ENCODE results near the gene COX6A1. TPM values are rescaled to one million over a fixed set of nuclear protein-coding genes. Genes with fewer than 3 reads are reported as not detected.
"Not testable (repeated sequence)": the region's sequence is repeated elsewhere in the genome, so short reads cannot be mapped to it uniquely, and the experiment has no call there.

The COX6A1 gene
- total and polyA plus RNA-seq, 2 donors from 2014 or later, result 331 to 1,697 TPM

GRCh38 chr12:120481022-120481767, 43.3 kb downstream of the COX6A1 start:
- no peak for FAIRE-seq

DNA sequence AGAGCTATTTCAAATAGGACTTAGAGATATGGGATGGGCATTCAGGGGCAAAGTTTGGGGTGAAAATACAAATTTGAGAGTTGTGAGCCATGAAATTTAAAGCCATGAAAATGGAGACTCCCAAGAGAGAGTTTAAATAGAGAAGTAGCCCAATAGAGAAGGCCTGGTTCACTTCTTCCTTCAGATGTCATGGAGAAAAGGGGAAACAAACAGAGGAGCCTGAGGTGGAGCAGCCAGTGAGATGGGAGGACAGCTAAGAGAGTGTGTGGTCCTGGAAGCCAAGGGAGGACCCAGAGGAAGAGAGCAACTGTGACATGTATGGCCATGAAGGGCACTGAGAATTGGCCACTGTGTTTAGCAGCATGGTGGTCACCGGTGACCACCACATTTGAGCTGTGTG, 45.7 kb downstream of the COX6A1 start:
- no peaks in the 10 kb centered on the region for H3K27me3 ChIP-seq (ENCODE audit: control insufficient read depth, insufficient read depth, low read length)
- no peak overlapping the region for H3K4me3 ChIP-seq (ENCODE audit: low read length in 3 of 3)
- no peaks in the 10 kb centered on the region for H3K4me1 ChIP-seq (ENCODE audit: control insufficient read depth in 2 of 3, insufficient read depth in 2 of 3, low read depth in 1 of 3, low read length in 3 of 3)
- DNase-seq, result no peak
- no peak for FAIRE-seq
- no peak overlapping the region for H3K9ac ChIP-seq (ENCODE audit: low read length in 3 of 3)
- no peak overlapping the region for H3K27ac ChIP-seq (ENCODE audit: low read depth in 2 of 2, low read length in 2 of 2)
- no peaks in the 10 kb centered on the region for H3K36me3 ChIP-seq (ENCODE audit: control insufficient read depth in 2 of 3, insufficient read depth in 3 of 3, low read length in 3 of 3)
- intact Hi-C loops (cut with DNase I), result no loop called here
- TF ChIP-seq, protein P1, sequence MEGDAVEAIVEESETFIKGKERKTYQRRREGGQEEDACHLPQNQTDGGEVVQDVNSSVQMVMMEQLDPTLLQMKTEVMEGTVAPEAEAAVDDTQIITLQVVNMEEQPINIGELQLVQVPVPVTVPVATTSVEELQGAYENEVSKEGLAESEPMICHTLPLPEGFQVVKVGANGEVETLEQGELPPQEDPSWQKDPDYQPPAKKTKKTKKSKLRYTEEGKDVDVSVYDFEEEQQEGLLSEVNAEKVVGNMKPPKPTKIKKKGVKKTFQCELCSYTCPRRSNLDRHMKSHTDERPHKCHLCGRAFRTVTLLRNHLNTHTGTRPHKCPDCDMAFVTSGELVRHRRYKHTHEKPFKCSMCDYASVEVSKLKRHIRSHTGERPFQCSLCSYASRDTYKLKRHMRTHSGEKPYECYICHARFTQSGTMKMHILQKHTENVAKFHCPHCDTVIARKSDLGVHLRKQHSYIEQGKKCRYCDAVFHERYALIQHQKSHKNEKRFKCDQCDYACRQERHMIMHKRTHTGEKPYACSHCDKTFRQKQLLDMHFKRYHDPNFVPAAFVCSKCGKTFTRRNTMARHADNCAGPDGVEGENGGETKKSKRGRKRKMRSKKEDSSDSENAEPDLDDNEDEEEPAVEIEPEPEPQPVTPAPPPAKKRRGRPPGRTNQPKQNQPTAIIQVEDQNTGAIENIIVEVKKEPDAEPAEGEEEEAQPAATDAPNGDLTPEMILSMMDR (IDR thresholded peaks at IDR 0.05; ENCODE audit: borderline replicate concordance, extremely low read depth, insufficient read depth), result no peak
- H3K9me3 ChIP-seq (ENCODE audit: control insufficient read depth in 2 of 3, insufficient read depth in 1 of 3, low read length in 3 of 3), result no peaks in the 10 kb centered on the region

More at GRCh38 chr12:120481022-120481767, 43.3 kb downstream of the COX6A1 start:
- Histone ChIP-seq H3K27me3 (ENCODE audit: control insufficient read depth, insufficient read depth, low read length) (no peaks in the 10 kb centered on the region), H3K9me3 (ENCODE audit: control insufficient read depth in 2 of 3, insufficient read depth in 1 of 3, low read length in 3 of 3) (no peaks in the 10 kb centered on the region), H3K9ac (ENCODE audit: low read length in 3 of 3) (no peak overlapping the region), H3K36me3 (ENCODE audit: control insufficient read depth in 2 of 3, insufficient read depth in 3 of 3, low read length in 3 of 3) (no peaks in the 10 kb centered on the region), H3K4me1 (ENCODE audit: control insufficient read depth in 2 of 3, insufficient read depth in 2 of 3, low read depth in 1 of 3, low read length in 3 of 3) (no peaks in the 10 kb centered on the region), H3K27ac (ENCODE audit: low read depth in 2 of 2, low read length in 2 of 2) (no peak overlapping the region), H3K4me3 (ENCODE audit: low read length in 3 of 3) (no peak overlapping the region)
- no peak for DNase-seq
- TF ChIP-seq, protein P1 (IDR thresholded peaks at IDR 0.05; ENCODE audit: borderline replicate concordance, extremely low read depth, insufficient read depth), result no peak
- intact Hi-C loops (cut with DNase I), result no loop called here

- DNase-seq, result peak in 2 of 5 donors; percentile 20 to 62
- Histone ChIP-seq H3K9me3 (ENCODE audit: control insufficient read depth in 2 of 3, insufficient read depth in 1 of 3, low read length in 3 of 3) (no peaks in the 10 kb centered on the region), H3K9ac (ENCODE audit: low read length in 3 of 3) (no peak overlapping the region), H3K4me1 (ENCODE audit: control insufficient read depth in 2 of 3, insufficient read depth in 2 of 3, low read depth in 1 of 3, low read length in 3 of 3) (no peaks in the 10 kb centered on the region), H3K27ac (ENCODE audit: low read depth in 2 of 2, low read length in 2 of 2) (no peak overlapping the region), H3K36me3 (ENCODE audit: control insufficient read depth in 2 of 3, insufficient read depth in 3 of 3, low read length in 3 of 3) (no peaks in the 10 kb centered on the region), H3K27me3 (ENCODE audit: control insufficient read depth, insufficient read depth, low read length) (no peaks in the 10 kb centered on the region), H3K4me3 (ENCODE audit: low read length in 3 of 3) (no peak overlapping the region)
- intact Hi-C loops (cut with DNase I), result no loop called here
- no peak for FAIRE-seq
- TF ChIP-seq, protein P1 (IDR thresholded peaks at IDR 0.05; ENCODE audit: borderline replicate concordance, extremely low read depth, insufficient read depth), result no peak
Observed at GRCh38 chr12:120485961-120486881, 48.3 kb downstream of the COX6A1 start.

- intact Hi-C loops (cut with DNase I), result not testable (repeated sequence)
Observed at GRCh38 chr12:120487552-120487951, 49.6 kb downstream of the COX6A1 start.

More at GRCh38 chr12:120487552-120487951, 49.6 kb downstream of the COX6A1 start:
- not testable (repeated sequence) for H3K4me1 ChIP-seq (ENCODE audit: control insufficient read depth in 2 of 3, insufficient read depth in 2 of 3, low read depth in 1 of 3, low read length in 3 of 3); H3K27ac ChIP-seq (ENCODE audit: low read depth in 2 of 2, low read length in 2 of 2); DNase-seq; H3K9ac ChIP-seq (ENCODE audit: low read length in 3 of 3); H3K9me3 ChIP-seq (ENCODE audit: control insufficient read depth in 2 of 3, insufficient read depth in 1 of 3, low read length in 3 of 3); H3K27me3 ChIP-seq (ENCODE audit: control insufficient read depth, insufficient read depth, low read length); H3K36me3 ChIP-seq (ENCODE audit: control insufficient read depth in 2 of 3, insufficient read depth in 3 of 3, low read length in 3 of 3); FAIRE-seq; H3K4me3 ChIP-seq (ENCODE audit: low read length in 3 of 3)

Data from kidney (tissue), 14 donors.